ENCODE measurements around the gene ULBP1.
A peak's percentile ranks its signal among the peaks of the same experiment; 100 is the strongest.
"Not testable (repeated sequence)": the region's sequence is repeated elsewhere in the genome, so short reads cannot be mapped to it uniquely, and the experiment has no call there.

ULBP1 gene

DNA sequence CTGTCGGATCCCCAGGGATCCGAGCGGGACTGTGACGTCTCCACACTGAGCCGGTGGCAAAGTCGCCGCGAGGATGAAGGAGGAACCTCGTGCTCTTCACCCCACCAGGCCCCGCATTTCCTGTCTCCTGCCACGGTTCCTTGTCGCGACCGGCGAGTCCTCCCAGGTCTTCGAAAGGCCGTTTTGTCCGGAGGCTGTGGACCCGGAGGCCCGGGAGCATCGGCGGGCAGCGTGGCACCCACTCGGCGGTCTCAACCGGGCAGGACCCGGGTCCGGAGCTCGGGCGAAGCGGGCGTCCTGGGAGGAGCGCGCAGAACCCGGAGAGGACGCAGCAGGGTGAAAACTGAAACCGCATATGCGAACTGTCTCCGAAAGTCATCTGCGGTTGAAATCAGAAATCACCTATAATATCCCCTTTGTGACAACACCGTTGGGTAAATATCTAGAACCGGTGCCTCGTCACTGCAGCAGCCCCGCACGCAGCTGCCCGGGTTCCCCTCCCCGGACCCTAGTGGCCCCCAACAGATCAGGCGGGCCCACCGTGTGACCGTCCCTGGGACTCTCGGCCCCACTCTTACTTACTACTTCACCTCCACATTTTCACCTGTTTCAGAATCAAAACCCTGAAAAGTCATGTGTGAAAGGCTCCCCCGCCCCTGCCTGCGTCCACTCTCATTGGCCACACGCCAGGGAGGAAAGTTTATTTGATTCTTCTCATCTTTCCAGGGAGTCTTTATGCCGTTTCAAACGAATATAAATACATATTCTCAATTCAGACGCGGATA, 25.0 kb upstream of the ULBP1 start:
- Mint-ChIP-seq H3K4me3 (peak overlapping the region; percentile 76), H3K9me3 (no peaks in the 10 kb centered on the region), H3K4me1 (peaks cover 70% of the 10 kb centered on the region), H3K36me3 (peaks cover 3% of the 10 kb centered on the region), H3K27me3 (peaks cover 97% of the 10 kb centered on the region), H3K27ac (peak overlapping the region; percentile 31)
- CTCF ChIA-PET: interaction anchor here (1.0 kb wide), 1 partner anchor 68 kb away, joined by 3 read pairs; no protein-coding TSS in a partner anchor
- peak; percentile 68 for DNase-seq

DNA sequence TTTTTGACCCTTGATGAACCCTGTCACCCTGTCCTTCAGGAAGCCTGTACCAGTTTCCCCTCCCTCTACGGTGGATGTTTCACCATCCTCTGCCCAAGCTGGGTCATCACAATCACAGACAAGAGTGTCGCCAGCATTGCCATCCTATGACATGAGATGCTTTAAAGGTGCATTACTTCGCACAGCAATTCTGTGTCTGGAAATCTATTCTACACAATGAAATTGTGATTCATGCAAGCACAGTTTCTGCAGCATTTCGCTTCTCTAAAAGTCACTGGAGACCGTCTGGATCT, 24.4 kb upstream of the ULBP1 start:
- Mint-ChIP-seq H3K36me3 (peaks cover 3% of the 10 kb centered on the region), H3K4me1 (peaks cover 68% of the 10 kb centered on the region), H3K9me3 (no peaks in the 10 kb centered on the region), H3K27ac (no peak overlapping the region), H3K27me3 (peaks cover 94% of the 10 kb centered on the region), H3K4me3 (peak overlapping the region; percentile 76)
- CTCF ChIA-PET: no interaction called here
- DNase-seq: no peak

- no peaks in the 10 kb centered on the region for H3K9me3 Mint-ChIP-seq
- peaks cover 3% of the 10 kb centered on the region for H3K36me3 Mint-ChIP-seq
- CTCF ChIA-PET: interaction anchor here (0.5 kb wide), 1 partner anchor 289 kb away, joined by 3 read pairs; no protein-coding TSS in a partner anchor
- no peak for DNase-seq
- H3K27me3 Mint-ChIP-seq: peaks cover 86% of the 10 kb centered on the region
- H3K4me3 Mint-ChIP-seq: peak overlapping the region; percentile 44
- peaks cover 61% of the 10 kb centered on the region for H3K4me1 Mint-ChIP-seq
- H3K27ac Mint-ChIP-seq: no peak overlapping the region
Observed at GRCh38 chr6:149939909-149940671, 23.7 kb upstream of the ULBP1 start.

- Mint-ChIP-seq H3K27me3 (peaks cover 85% of the 10 kb centered on the region), H3K27ac (no peak overlapping the region), H3K9me3 (no peaks in the 10 kb centered on the region), H3K36me3 (peaks cover 5% of the 10 kb centered on the region), H3K4me1 (peaks cover 59% of the 10 kb centered on the region), H3K4me3 (peak overlapping the region; percentile 26)
- CTCF ChIA-PET: no interaction called here
- no peak for DNase-seq
Observed at GRCh38 chr6:149940672-149940982, 23.1 kb upstream of the ULBP1 start.

GRCh38 chr6:149941583-149942460, 21.9 kb upstream of the ULBP1 start, which contains the start of gene ULBP2:
ULBP2 (plus strand) TSS chr6:149942014; CDS start chr6:149942073, 59 bp downstream.
- H3K36me3 Mint-ChIP-seq: peaks cover 5% of the 10 kb centered on the region
- no peaks in the 10 kb centered on the region for H3K9me3 Mint-ChIP-seq
- H3K27me3 Mint-ChIP-seq: peaks cover 83% of the 10 kb centered on the region
- CTCF ChIA-PET: no interaction called here
- peak within 1 kb of the TSS; percentile 85 for H3K27ac Mint-ChIP-seq
- H3K4me3 Mint-ChIP-seq: peak within 1 kb of the TSS; percentile 87
- DNase-seq: peak; percentile 93
- peaks cover 56% of the 10 kb centered on the region for H3K4me1 Mint-ChIP-seq

DNA sequence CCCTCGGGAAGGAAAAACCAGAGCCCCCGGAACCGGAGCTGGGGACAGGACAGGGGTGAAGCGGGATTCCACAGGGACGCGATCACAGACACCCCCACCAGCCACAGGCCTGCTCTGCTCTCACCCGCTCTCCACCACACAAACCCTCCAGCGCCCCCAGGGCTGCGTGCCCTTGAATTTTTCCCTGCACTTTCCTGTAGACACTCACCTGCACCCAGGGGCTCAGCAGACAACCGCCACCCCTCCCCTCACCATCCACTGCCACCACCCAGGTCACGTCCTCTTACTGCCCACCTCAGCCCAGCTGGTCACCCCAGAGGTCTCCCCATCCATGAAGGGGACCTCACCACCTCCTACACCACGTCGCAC, 21.3 kb upstream of the ULBP1 start:
- Mint-ChIP-seq H3K4me3 (peak overlapping the region; percentile 87), H3K9me3 (no peaks in the 10 kb centered on the region), H3K27me3 (peaks cover 80% of the 10 kb centered on the region), H3K4me1 (peaks cover 50% of the 10 kb centered on the region), H3K27ac (peak overlapping the region; percentile 64), H3K36me3 (peaks cover 5% of the 10 kb centered on the region)
- CTCF ChIA-PET: no interaction called here
- no peak for DNase-seq

- peaks cover 79% of the 10 kb centered on the region for H3K27me3 Mint-ChIP-seq
- H3K27ac Mint-ChIP-seq, H3K36me3 Mint-ChIP-seq, H3K9me3 Mint-ChIP-seq, DNase-seq, CTCF ChIA-PET: not testable (repeated sequence)
- peaks cover 43% of the 10 kb centered on the region for H3K4me1 Mint-ChIP-seq
- peak overlapping the region; percentile 87 for H3K4me3 Mint-ChIP-seq
Observed at GRCh38 chr6:149943321-149943720, 20.4 kb upstream of the ULBP1 start.

- H3K4me1 Mint-ChIP-seq: peaks cover 24% of the 10 kb centered on the region
- H3K27me3 Mint-ChIP-seq: peaks cover 76% of the 10 kb centered on the region
- CTCF ChIA-PET, DNase-seq, H3K36me3 Mint-ChIP-seq, H3K4me3 Mint-ChIP-seq, H3K27ac Mint-ChIP-seq, H3K9me3 Mint-ChIP-seq: not testable (repeated sequence)
Observed at GRCh38 chr6:149945276-149945675, 18.5 kb upstream of the ULBP1 start.

- H3K9me3 Mint-ChIP-seq, H3K4me3 Mint-ChIP-seq, H3K27ac Mint-ChIP-seq, CTCF ChIA-PET, H3K36me3 Mint-ChIP-seq, DNase-seq: not testable (repeated sequence)
- H3K4me1 Mint-ChIP-seq: peaks cover 12% of the 10 kb centered on the region
- peaks cover 76% of the 10 kb centered on the region for H3K27me3 Mint-ChIP-seq
Observed at GRCh38 chr6:149946631-149947030, 17.1 kb upstream of the ULBP1 start.

- not testable (repeated sequence) for H3K27ac Mint-ChIP-seq
Observed at GRCh38 chr6:149947533-149947932, 16.2 kb upstream of the ULBP1 start.

GRCh38 chr6:149948011-149948410, 15.7 kb upstream of the ULBP1 start:
- H3K36me3 Mint-ChIP-seq: peaks cover 2% of the 10 kb centered on the region
- no peak overlapping the region for H3K4me3 Mint-ChIP-seq
- no peaks in the 10 kb centered on the region for H3K9me3 Mint-ChIP-seq
- CTCF ChIA-PET: interaction anchor here (1.9 kb wide), 1 partner anchor 69 kb away, joined by 5 read pairs; no protein-coding TSS in a partner anchor
- H3K4me1 Mint-ChIP-seq: peaks cover under 1% of the 10 kb centered on the region
- H3K27me3 Mint-ChIP-seq: peaks cover 75% of the 10 kb centered on the region
- no peak for DNase-seq
- no peak overlapping the region for H3K27ac Mint-ChIP-seq

More at GRCh38 chr6:149947533-149947932, 16.2 kb upstream of the ULBP1 start:
- CTCF ChIA-PET, DNase-seq, H3K4me1 Mint-ChIP-seq, H3K4me3 Mint-ChIP-seq, H3K9me3 Mint-ChIP-seq, H3K36me3 Mint-ChIP-seq: not testable (repeated sequence)
- H3K27me3 Mint-ChIP-seq: peaks cover 75% of the 10 kb centered on the region

- CTCF ChIA-PET: interaction anchor here (1.9 kb wide), 1 partner anchor 68 kb away, joined by 5 read pairs; no protein-coding TSS in a partner anchor
- H3K4me3 Mint-ChIP-seq: no peak overlapping the region
- H3K9me3 Mint-ChIP-seq: no peaks in the 10 kb centered on the region
- DNase-seq: no peak
- peaks cover 2% of the 10 kb centered on the region for H3K36me3 Mint-ChIP-seq
- peaks cover 4% of the 10 kb centered on the region for H3K4me1 Mint-ChIP-seq
- H3K27me3 Mint-ChIP-seq: peaks cover 75% of the 10 kb centered on the region
- no peak overlapping the region for H3K27ac Mint-ChIP-seq
Observed at GRCh38 chr6:149948616-149949015, 15.1 kb upstream of the ULBP1 start.

- Mint-ChIP-seq H3K4me1 (peaks cover 11% of the 10 kb centered on the region), H3K36me3 (peaks cover 2% of the 10 kb centered on the region), H3K4me3 (no peak overlapping the region), H3K27ac (no peak overlapping the region), H3K9me3 (no peaks in the 10 kb centered on the region), H3K27me3 (peaks cover 89% of the 10 kb centered on the region)
- DNase-seq: no peak
- CTCF ChIA-PET: no interaction called here
Observed at GRCh38 chr6:149950423-149950822, 13.3 kb upstream of the ULBP1 start.

GRCh38 chr6:149951096-149951495, 12.6 kb upstream of the ULBP1 start:
- no peaks in the 10 kb centered on the region for H3K9me3 Mint-ChIP-seq
- no peak overlapping the region for H3K27ac Mint-ChIP-seq
- DNase-seq: no peak
- H3K36me3 Mint-ChIP-seq: peaks cover 2% of the 10 kb centered on the region
- CTCF ChIA-PET: no interaction called here
- H3K27me3 Mint-ChIP-seq: peaks cover 91% of the 10 kb centered on the region
- peaks cover 11% of the 10 kb centered on the region for H3K4me1 Mint-ChIP-seq
- H3K4me3 Mint-ChIP-seq: no peak overlapping the region

Data from activated naive CD4-positive, alpha-beta T cell treated with anti-CD3 and anti-CD28 coated beads, Interleukin-2, amount 10 ng/mL, durations not matched to agents 7 days and 5 days (primary cell).